Osteocyte (in vitro differentiated cells): Measurements from ENCODE around the gene BMAL1. TPM values are rescaled to one million over a fixed set of nuclear protein-coding genes. Genes with fewer than 3 reads are reported as not detected.

ENCODE experiments used
- DNase-seq: peaks from one replicate; pipeline ENCODE4 v3.0.0; 2021; ENCODE audit warnings: mixed read lengths; ENCODE audit not compliant: unreplicated experiment; ENCODE audit errors: extremely low spot score
- H3K27ac Mint-ChIP-seq: one replicate; pipeline ENCODE4 v1.8.0; 2021; ENCODE audit warnings: mild to moderate bottlenecking, mixed read lengths; ENCODE audit not compliant: unreplicated experiment
- H3K27me3 Mint-ChIP-seq: one replicate; pipeline ENCODE4 v1.8.0; 2021; ENCODE audit warnings: mixed read lengths; ENCODE audit not compliant: unreplicated experiment
- H3K36me3 Mint-ChIP-seq: one replicate; pipeline ENCODE4 v1.8.0; 2021; ENCODE audit warnings: mixed read lengths; ENCODE audit not compliant: unreplicated experiment
- H3K4me1 Mint-ChIP-seq: one replicate; pipeline ENCODE4 v1.8.0; 2021; ENCODE audit warnings: mixed read lengths; ENCODE audit not compliant: unreplicated experiment
- H3K4me3 Mint-ChIP-seq: one replicate; pipeline ENCODE4 v1.8.0; 2021; ENCODE audit warnings: mild to moderate bottlenecking, moderate library complexity, mixed read lengths; ENCODE audit not compliant: unreplicated experiment
- H3K9me3 Mint-ChIP-seq: one replicate; pipeline ENCODE4 v1.8.0; 2021; ENCODE audit warnings: mixed read lengths; ENCODE audit not compliant: unreplicated experiment
- total RNA-seq: library from RNA; stranded (reverse); gene quantifications from 2 replicates; pipeline ENCODE4 v1.2.1, GENCODE V29; 2021
- TF ChIP-seq, protein P1 (sequence below): fragments of 200-600 bp; sonication (generic); IDR thresholded peaks from 2 replicates; pipeline ENCODE4 v1.5.0; 2021; ENCODE audit warnings: antibody characterized with exemption, mild to moderate bottlenecking, moderate library complexity

Gene BMAL1
- total RNA-seq, 1 donor from 2014 or later = 25.3 TPM

- no peaks in the 10 kb centered on the region for H3K36me3 Mint-ChIP-seq
- H3K9me3 Mint-ChIP-seq = no peaks in the 10 kb centered on the region
- H3K4me1 Mint-ChIP-seq = peaks cover 31% of the 10 kb centered on the region
- DNase-seq = no peak
- no peak overlapping the region for H3K4me3 Mint-ChIP-seq
- TF ChIP-seq, protein P1, sequence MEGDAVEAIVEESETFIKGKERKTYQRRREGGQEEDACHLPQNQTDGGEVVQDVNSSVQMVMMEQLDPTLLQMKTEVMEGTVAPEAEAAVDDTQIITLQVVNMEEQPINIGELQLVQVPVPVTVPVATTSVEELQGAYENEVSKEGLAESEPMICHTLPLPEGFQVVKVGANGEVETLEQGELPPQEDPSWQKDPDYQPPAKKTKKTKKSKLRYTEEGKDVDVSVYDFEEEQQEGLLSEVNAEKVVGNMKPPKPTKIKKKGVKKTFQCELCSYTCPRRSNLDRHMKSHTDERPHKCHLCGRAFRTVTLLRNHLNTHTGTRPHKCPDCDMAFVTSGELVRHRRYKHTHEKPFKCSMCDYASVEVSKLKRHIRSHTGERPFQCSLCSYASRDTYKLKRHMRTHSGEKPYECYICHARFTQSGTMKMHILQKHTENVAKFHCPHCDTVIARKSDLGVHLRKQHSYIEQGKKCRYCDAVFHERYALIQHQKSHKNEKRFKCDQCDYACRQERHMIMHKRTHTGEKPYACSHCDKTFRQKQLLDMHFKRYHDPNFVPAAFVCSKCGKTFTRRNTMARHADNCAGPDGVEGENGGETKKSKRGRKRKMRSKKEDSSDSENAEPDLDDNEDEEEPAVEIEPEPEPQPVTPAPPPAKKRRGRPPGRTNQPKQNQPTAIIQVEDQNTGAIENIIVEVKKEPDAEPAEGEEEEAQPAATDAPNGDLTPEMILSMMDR = no peak
- peak overlapping the region; percentile 90 for H3K27ac Mint-ChIP-seq
- H3K27me3 Mint-ChIP-seq = no peaks in the 10 kb centered on the region
These were observed 17.2 kb upstream of the BMAL1 start for GRCh38 chr11:13260201-13260962.

GRCh38 chr11:13260963-13261588, 16.5 kb upstream of the BMAL1 start:
- H3K4me1 Mint-ChIP-seq = peaks cover 31% of the 10 kb centered on the region
- H3K27ac Mint-ChIP-seq = peak overlapping the region; percentile 90
- no peak overlapping the region for H3K4me3 Mint-ChIP-seq

GRCh38 chr11:13261591-13262061, 16.0 kb upstream of the BMAL1 start:
- no peak overlapping the region for H3K4me3 Mint-ChIP-seq
- peaks cover 31% of the 10 kb centered on the region for H3K4me1 Mint-ChIP-seq

More at GRCh38 chr11:13260963-13261588, 16.5 kb upstream of the BMAL1 start:
- no peaks in the 10 kb centered on the region for H3K9me3 Mint-ChIP-seq
- TF ChIP-seq, protein P1 = no peak
- no peaks in the 10 kb centered on the region for H3K27me3 Mint-ChIP-seq
- no peaks in the 10 kb centered on the region for H3K36me3 Mint-ChIP-seq
- no peak for DNase-seq

DNA sequence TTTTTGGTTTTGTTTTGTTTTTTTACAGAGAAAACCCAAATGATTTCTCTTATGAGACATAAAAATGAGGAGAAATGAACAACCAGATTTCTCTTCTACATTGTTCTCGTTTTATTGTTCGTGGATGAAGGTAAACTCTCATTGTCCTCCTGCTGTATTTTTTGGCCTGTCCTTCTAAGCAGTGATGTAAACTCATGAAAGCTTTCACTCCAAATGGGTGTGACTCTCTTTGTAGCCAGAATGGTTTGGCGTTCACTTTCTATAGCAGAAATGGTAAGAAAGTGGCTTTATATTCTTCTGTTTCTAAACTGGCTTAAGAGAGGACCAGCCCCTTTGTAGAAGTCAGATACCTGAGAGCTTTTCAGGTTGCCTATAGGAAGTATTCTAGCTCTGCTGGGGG, 15.5 kb upstream of the BMAL1 start:
- no peak overlapping the region for H3K4me3 Mint-ChIP-seq
- H3K4me1 Mint-ChIP-seq = peaks cover 31% of the 10 kb centered on the region
- H3K9me3 Mint-ChIP-seq = no peaks in the 10 kb centered on the region
- H3K27me3 Mint-ChIP-seq = no peaks in the 10 kb centered on the region
- no peaks in the 10 kb centered on the region for H3K36me3 Mint-ChIP-seq
- peak overlapping the region; percentile 90 for H3K27ac Mint-ChIP-seq
- TF ChIP-seq, protein P1 = no peak
- DNase-seq = no peak

More at GRCh38 chr11:13261591-13262061, 16.0 kb upstream of the BMAL1 start:
- Mint-ChIP-seq H3K36me3 (no peaks in the 10 kb centered on the region), H3K9me3 (no peaks in the 10 kb centered on the region), H3K27me3 (no peaks in the 10 kb centered on the region), H3K27ac (peak overlapping the region; percentile 90)
- TF ChIP-seq, protein P1 = no peak
- no peak for DNase-seq

DNA sequence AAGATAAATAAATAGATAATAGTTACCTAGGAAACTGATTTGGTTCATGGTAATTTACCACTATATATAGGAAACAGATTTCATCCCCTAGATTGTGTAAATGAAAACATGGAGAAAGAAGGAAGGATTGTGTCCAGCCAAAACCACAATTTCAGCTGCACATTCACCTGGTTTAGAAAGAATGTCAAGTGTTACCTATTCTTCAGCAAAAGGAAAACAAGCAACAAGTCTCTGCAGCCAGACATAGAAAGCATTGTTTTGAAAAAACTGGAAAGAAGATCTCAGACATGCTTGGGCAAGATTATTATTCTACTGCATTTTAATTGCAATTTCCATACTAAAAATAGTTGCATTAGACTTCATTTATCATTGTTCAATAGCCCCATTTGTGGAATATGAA, 8.8 kb upstream of the BMAL1 start:
- no peaks in the 10 kb centered on the region for H3K9me3 Mint-ChIP-seq

More for the DNA sequence above, 8.8 kb upstream of the BMAL1 start:
- peaks cover 14% of the 10 kb centered on the region for H3K4me1 Mint-ChIP-seq
- no peak overlapping the region for H3K27ac Mint-ChIP-seq
- peaks cover 30% of the 10 kb centered on the region for H3K27me3 Mint-ChIP-seq
- DNase-seq = no peak
- H3K36me3 Mint-ChIP-seq = no peaks in the 10 kb centered on the region
- TF ChIP-seq, protein P1 = no peak
- no peak overlapping the region for H3K4me3 Mint-ChIP-seq
